ENCODE measurements around the gene PRKG1. TPM values are rescaled to one million over a fixed set of nuclear protein-coding genes. Genes with fewer than 3 reads are reported as not detected.

The PRKG1 gene
- total RNA-seq, 1 donor from 2014 or later = 50.2 TPM

DNA sequence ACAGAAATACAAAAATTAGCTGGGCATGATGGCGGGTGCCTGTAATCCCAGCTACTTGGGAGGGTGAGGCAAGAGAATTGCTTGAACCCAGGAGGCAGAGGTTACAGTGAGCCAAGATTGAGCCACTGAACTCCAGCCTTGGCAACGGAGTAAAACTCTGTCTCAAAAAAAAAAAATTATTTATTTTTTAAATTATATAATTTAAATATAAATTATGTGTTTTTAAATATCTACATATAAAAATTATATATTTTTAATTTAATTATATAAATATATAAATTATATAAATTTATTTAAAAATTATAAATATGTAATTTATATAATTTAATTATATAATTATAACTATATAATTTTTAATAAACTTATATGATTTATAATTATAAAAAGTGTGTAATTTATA, 51.2 kb downstream of the PRKG1 start:
- no peaks in the 10 kb centered on the region for H3K4me1 ChIP-seq
- H3K36me3 ChIP-seq = no peaks in the 10 kb centered on the region
- intact Hi-C loops (cut with DNase I) = no loop called here
- no peak for DNase-seq (ENCODE audit: low spot score in 2 of 2)
- TF ChIP-seq, protein P1, sequence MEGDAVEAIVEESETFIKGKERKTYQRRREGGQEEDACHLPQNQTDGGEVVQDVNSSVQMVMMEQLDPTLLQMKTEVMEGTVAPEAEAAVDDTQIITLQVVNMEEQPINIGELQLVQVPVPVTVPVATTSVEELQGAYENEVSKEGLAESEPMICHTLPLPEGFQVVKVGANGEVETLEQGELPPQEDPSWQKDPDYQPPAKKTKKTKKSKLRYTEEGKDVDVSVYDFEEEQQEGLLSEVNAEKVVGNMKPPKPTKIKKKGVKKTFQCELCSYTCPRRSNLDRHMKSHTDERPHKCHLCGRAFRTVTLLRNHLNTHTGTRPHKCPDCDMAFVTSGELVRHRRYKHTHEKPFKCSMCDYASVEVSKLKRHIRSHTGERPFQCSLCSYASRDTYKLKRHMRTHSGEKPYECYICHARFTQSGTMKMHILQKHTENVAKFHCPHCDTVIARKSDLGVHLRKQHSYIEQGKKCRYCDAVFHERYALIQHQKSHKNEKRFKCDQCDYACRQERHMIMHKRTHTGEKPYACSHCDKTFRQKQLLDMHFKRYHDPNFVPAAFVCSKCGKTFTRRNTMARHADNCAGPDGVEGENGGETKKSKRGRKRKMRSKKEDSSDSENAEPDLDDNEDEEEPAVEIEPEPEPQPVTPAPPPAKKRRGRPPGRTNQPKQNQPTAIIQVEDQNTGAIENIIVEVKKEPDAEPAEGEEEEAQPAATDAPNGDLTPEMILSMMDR (IDR thresholded peaks at IDR 0.05) = no peak
- H3K9me3 ChIP-seq = no peaks in the 10 kb centered on the region
- H3K27me3 ChIP-seq = no peaks in the 10 kb centered on the region
- H3K4me3 ChIP-seq = no peak overlapping the region
- H3K27ac ChIP-seq = no peak overlapping the region

DNA sequence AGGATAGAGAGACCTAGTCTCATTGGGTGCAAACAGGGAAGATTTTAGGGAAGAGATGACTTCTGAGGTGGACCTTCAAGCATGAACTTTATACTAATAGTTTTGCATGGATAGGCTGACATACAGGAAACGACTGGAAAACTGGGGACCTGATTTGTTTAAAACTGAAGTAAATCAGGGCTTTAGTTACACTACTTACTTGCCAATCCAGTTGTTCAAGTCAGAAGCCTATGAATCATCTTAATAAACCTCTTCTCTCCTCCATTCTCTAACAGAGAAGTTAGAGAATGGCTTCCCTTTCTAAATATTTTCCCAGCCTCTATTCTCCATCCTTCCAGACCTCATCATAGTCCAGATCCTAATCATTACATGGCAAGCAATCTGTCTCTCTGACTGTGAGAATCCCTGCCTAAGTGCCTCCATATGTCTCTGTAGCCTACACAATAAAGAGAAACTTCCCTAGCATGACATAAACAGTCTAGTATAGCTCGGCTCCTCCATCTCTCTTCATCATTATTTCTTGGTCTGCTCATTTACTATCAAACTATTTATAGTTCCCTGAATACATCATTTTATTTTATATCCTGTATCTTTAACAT, 55.8 kb downstream of the PRKG1 start:
- Histone ChIP-seq H3K9me3 (no peaks in the 10 kb centered on the region), H3K4me3 (no peak overlapping the region), H3K27me3 (no peaks in the 10 kb centered on the region), H3K4me1 (no peaks in the 10 kb centered on the region), H3K36me3 (no peaks in the 10 kb centered on the region), H3K27ac (no peak overlapping the region)
- intact Hi-C loops (cut with DNase I) = no loop called here
- TF ChIP-seq, protein P1 (IDR thresholded peaks at IDR 0.05) = no peak
- DNase-seq (ENCODE audit: low spot score in 2 of 2) = no peak

DNA sequence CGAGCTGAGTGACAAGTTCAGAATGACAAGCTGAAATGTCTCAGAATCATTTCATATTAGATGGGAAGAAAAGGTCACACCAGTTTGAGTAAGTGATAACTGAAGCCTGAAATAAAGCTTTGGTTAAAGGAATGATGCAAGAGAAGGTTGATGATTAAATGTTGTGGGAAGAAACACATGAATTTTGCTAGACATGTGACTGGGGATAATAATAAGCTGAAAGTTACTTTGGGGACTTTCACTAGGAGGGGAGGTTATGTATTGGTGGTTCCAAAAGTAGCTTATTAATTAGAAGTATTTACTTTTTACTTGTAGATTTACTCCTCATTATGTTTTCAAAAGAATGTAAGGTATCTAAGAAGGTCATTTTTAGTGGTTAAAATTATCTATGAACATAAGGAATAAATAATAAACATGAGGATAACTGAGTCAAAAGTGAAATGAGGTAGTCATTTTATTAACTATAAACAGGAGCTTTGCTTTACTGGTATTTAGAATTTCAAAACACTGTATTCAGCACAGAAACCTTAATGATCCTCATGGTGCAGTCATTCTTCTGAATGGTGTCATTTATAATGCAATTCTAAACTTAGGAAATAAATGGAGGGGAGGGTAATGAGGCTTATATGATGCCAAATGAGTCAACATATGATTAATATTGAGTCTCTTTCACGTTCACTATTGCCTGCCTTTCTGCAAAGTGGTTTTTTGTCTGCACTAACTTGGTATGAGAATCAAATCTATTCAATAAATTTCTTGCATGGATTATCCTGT, 63.7 kb downstream of the PRKG1 start:
- Histone ChIP-seq H3K27me3 (no peaks in the 10 kb centered on the region), H3K4me3 (no peak overlapping the region), H3K4me1 (peaks cover 0 to 11% of the 10 kb centered on the region in 2 donors), H3K9me3 (no peaks in the 10 kb centered on the region), H3K36me3 (no peaks in the 10 kb centered on the region), H3K27ac (peak overlapping the region in 1 of 2 donors; percentile 13)
- no peak for DNase-seq (ENCODE audit: low spot score in 2 of 2)
- TF ChIP-seq, protein P1 (IDR thresholded peaks at IDR 0.05) = no peak
- intact Hi-C loops (cut with DNase I) = no loop called here

DNA sequence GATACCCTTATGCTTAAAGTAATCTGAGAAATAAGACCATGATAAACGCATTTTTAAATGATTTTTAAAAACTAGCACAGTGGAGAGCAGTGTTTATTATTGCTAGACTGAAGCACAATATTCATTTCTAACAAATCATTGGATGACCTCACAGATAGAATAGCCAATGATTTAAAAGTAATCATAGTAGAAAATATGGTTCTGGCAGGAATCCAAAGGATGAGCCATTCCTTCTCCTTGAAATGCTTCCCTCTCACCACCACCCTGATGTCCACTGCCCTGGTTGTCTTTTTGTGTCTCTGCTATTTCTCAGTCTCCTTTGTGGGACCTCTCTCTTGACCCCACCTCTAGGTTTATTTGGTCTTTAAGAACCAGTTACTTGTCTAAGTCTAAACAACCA, 64.9 kb downstream of the PRKG1 start:
- Histone ChIP-seq H3K27ac (no peak overlapping the region), H3K4me3 (no peak overlapping the region), H3K4me1 (peaks cover 0 to 14% of the 10 kb centered on the region in 2 donors), H3K27me3 (no peaks in the 10 kb centered on the region), H3K36me3 (no peaks in the 10 kb centered on the region), H3K9me3 (no peaks in the 10 kb centered on the region)
- TF ChIP-seq, protein P1 (IDR thresholded peaks at IDR 0.05) = no peak
- intact Hi-C loops (cut with DNase I) = no loop called here
- no peak for DNase-seq (ENCODE audit: low spot score in 2 of 2)

DNA sequence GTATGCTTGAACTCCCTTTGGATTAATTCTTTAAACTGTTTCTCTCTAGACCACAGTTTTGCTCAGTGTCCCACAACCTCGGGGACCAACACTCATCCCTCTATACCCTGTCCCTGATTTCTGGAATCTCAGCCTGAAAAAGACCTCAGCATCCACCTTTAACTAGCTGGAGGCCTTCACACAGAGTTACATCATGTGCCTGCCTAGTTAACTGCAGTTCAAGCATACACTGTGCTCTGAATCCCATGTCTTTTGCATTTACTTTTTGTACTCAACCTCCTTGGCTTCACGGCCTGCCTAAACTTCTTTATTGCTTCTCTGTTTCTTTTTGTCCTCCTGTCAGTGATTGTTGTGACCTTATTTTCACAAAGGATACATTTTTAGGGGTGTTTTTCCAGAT, 66.7 kb downstream of the PRKG1 start:
- Histone ChIP-seq H3K4me3 (no peak overlapping the region), H3K36me3 (no peaks in the 10 kb centered on the region), H3K27ac (peak overlapping the region; percentile 31 to 56), H3K27me3 (no peaks in the 10 kb centered on the region), H3K9me3 (no peaks in the 10 kb centered on the region), H3K4me1 (peaks cover 0 to 20% of the 10 kb centered on the region in 2 donors)
- DNase-seq (ENCODE audit: low spot score in 2 of 2) = no peak
- intact Hi-C loops (cut with DNase I) = no loop called here
- TF ChIP-seq, protein P1 (IDR thresholded peaks at IDR 0.05) = no peak
